NOMO-1 (cell line): ENCODE measurements around the gene MTHFD1L.

ENCODE experiments used
- DNase-seq, 2 experiments: peaks; one replicate each; lab custom pipeline; 2025; ENCODE audit not compliant: unreplicated experiment in 2 of 2; lab: John Stamatoyannopoulos, UW

MTHFD1L gene

DNA sequence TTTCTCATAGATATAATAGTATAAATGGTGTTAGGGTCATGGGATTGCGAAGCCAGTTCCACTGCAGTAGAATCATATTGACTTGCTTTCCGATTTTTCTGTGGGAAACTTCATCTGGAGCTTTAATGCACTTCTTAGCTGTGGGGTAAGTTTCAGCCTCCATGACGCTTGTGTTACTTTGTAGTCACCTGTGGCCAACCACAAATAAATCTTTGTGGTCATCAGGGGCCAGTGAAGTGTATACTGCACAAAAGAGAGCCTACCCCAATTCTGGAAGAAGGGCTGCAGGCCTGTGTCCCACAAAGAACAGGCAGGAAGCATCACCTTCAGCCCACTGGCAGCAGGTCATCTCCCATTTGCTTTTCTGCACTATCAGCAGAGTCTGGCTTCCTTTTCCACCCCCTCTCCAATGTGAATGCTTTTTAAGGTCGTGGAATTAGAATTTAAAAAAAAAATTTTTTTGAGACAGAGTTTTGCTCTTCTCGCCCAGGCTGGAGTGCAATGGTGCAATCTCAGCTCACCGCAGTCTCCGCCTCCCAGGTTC, 32.0 kb downstream of the MTHFD1L start:
- DNase-seq, result no peak

DNA sequence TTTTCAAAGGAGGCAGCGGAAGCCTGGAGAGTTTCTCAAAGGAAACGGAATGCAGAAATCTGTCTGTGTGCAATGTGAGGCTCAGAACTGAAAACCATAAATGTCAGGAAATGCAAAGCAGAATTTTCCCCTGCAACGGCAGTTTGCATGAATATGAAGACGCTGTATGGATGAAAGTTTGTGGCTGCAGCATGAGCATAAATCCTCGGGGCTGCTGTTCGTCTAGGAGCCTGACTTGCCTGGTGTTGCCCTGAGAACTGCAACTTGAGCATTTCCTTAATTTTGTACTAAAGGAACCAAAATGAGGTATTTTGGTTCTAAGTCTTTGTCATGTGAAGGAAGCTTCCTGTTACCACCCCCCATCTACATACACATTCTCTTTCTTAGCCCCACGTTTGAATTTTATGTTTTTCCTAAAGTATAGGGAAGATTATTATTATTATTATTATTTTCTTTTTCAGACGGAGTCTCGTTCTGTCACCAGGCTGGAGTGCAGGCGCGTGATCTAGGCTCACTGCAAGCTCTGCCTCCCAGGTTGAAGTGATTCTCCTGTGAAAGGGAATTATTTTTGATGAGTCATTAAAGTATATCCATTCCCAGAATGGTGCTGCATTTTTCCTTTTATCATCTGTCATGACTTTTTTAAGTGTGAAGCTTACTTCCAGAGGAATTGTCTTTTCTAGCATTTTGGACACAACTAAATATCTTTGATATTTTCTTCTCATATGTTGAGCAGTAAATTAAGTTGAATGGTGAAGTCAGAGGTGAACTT, 33.1 kb downstream of the MTHFD1L start:
- no peak for DNase-seq

DNA sequence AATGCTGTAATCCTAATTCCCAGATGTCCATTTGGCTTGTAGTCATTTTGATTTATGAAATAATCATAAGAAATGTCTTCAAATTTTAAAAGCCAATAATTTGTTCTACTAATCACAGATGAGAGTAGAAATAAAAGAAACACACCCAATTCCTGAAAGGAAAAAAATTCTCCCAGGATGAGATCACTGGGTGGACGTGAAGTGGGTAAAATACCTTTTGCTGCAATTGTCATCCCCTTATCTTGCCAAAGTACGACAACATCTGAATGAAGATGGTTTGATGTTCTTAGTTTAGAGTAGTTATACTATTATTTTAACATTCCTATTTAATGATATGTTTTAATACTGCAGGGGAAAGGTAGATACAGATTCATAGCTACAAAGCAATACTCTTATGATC, 33.7 kb downstream of the MTHFD1L start:
- DNase-seq, result no peak

DNA sequence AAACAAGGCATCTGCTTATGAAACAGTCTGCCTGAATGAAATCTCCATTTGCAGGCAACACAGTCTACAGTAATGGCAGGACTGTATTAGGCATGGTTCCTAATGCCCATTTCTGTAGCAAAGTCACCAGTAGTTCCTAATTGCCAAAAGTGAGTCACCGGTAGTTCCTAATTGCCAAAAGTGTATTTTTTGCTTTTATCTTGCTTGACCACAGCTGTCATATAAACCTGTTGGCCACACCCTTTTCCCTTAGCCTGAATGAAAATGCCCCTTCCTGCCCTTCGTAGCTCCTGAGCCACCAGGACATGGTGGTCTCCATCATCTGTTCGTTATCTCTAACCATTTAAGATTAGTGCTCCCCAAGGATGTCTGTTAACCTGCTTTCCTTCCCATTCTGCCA, 34.5 kb downstream of the MTHFD1L start:
- DNase-seq, result no peak

DNA sequence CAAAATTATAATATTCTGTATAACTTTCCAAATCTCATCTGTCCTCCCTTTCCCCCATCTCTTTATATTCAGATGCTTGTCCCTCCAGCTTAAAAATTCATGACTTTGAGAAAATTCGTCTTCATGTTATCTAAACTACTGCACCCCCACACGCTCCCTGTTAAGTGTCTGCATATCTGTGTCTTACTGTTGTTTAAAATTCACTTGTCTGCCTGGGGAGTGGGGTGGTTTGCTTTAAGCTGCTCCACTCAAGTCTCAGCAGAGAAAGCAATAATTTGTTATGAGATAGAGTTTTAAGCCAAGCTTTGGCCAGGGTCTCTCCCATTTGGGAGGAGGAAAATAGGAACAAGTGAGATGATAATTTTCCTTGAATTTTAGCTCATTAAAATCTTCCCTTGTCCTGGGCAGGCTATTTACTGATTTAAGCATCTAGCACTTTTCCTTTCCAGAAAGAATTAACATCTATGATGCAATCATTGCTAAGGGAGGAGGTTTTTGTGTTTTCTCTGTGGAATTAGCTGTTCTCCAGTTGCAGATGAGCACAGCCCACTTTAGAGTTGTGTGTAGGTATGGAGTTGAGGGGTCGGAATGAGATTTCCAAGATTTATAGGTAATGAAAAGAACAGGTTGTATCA, 36.8 kb downstream of the MTHFD1L start:
- DNase-seq, result no peak

DNA sequence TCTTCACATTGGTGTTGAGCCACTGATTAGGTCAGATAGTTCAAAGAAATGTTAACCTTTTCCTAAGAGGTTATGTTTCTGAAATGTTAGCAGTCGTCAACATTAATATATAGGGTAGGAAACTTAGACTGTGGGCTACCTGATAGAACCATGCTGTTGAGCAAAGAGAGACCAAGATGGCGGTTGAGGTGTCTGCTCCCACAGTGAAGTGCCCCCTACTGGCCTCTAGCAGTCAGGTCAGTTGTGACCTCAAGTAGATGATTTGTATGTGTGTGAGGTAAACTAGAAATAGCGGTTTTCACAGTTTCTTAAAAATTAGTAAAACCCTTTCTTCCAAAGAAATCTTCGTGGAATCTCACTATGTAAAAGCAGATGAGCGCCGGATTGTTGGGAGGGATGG, 40.3 kb downstream of the MTHFD1L start:
- no peak for DNase-seq

DNA sequence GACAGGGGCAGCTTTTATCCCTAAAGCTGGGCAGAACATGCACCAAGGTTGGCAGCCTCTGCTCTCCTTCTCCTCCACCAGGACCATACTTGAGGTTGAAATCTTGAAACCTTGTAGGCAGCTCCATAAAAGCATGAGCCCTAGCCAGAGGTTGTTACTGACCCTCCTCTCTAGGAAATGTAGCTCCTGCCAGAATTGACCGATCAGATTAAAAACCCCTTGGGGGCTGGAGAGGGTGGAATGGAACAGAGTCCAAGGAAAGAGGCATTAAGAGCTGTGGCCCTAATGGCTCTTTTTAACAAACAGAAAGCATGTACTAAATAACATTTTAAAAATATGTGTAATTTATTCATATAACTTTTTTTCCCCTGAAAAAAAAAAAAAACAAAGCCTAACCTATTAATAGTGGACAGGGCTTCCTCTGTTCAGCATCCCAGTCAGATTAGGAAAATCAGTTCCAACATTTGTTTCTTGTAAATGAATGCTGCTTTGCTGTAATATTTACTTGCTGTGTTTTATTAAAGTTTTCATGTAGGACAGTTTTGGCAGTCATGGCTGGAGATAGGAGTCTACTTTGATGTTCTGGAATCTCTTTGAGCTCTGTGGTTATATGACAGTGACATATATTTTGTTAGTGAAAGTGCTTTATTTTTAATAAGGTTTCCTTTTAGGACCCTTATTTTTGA, 41.3 kb downstream of the MTHFD1L start:
- DNase-seq, result no peak

DNA sequence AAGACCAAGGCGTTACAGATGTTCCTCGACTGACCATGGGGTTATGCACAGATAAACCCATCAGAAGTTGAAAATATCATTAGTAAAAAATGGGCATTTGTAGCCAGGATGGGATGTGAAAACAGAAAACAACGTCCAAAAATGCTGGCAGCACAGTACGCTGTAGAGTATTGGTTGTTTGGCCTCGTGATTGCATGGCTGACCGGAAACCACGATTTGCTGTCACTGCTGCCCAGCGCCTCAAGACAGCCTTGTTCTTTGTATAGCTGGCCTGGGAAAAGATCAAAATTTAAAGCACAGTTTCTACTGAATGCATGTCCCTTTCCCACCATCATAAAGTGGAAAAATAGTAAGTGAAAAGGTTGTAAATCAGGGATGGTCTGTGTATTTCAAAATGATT, 41.9 kb downstream of the MTHFD1L start:
- DNase-seq, result no peak

DNA sequence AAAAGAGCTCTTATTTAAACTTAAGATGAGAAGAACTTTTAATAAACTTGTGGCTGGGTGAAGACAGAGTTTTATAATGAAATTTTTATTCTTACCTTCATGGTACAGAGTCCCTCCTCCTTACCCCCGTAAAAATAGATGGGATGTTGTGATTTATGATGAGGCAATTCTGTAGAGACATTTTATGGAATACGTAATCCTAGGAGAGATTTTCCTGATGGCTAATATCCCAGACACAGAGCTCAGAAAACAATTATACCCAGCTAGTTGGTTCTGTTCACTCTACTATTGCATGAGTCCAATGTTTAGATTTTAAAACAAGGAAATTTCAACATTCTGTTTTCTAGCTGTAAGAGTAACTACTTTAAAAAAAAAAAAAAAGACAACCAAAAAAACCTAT, 43.4 kb downstream of the MTHFD1L start:
- no peak for DNase-seq

DNA sequence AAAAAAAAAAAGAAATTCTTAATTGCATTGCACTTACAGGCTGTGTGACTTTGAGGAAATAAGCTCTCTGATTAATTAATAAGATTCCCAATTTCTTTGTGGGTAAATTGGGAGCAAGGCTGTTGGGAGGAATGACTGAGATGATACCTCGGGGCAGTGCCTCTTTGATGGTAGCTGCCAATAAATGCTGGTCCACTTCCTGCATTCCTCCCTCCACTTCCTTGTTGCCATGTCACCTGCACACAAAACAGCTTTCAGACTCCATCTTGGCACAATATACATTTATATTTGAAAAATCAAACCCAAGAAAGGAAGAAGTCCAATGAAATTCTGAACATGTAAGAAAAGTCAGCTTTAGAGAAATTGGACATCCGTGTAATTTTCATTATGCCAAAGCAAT, 45.1 kb downstream of the MTHFD1L start:
- DNase-seq, result no peak

DNA sequence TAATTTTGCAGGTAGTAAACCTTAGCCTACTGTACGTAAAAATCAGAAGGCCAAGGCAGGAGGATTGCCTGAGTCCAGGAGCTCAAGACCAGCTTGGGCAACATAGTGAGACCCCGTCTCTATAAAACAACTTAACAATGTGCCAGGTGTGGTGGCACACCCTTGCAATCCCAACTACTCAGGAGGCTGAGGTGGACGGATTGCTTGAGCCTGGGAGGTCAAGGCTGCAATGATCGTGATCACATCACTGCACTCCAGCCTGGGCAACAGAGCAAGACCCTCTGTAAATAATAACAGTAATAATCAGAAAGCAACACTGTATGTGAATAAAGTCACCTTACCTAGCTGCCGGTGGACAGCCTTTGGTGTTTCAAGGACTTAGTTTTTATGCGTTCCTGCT, 48.9 kb downstream of the MTHFD1L start:
- no peak for DNase-seq

DNA sequence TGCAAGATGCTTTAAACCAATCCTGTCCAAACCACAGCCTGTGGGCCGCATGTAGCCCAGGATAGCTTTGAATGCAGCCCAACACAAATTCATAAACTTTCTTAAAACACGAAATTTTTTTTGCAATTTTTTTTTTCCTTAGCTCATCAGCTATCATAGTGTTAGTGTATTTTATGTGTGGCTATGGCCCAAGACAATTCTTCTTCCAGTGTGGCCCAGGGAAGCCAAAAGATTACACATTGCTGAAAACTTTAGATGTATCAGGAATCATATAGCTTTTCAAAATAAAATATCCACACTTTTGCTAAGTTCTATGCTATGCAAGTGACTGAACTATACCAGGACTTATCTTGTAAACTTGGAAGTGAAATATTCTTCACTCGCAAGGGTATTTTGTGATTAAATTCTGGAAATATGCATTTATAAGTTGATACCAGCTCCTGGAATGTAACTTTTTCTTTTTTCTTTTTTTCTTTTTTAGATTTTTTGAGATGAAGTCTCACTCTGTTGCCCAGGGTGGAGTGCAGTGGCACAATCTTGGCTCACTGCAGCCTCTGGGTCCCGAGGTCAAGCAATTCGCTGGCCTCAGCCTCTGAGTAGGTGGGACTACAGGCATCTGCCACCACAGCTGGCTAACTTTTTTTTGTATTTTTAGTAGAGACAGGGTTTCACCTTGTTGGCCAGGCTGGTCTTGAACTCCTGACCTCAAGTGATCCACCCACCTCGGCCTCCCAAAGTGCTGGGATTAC, 49.8 kb downstream of the MTHFD1L start:
- no peak for DNase-seq

DNA sequence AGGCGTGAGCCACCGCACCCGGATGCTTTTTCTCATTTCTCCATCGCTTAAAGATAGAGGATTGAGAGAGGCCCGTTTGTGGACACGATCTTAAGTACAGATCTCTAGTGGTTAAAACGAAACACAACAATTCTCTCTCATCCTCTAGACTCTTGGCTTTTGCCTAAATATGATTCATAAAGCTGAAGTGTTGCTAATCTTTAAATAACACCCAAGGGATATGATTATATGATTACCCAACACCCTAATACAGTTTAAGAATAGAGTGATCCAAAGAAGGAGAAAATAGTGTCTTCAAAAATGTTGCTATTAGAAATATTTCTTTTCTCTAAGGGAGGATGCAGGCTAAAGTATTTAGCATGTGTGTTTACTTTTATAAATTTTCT, 50.4 kb downstream of the MTHFD1L start:
- no peak for DNase-seq

DNA sequence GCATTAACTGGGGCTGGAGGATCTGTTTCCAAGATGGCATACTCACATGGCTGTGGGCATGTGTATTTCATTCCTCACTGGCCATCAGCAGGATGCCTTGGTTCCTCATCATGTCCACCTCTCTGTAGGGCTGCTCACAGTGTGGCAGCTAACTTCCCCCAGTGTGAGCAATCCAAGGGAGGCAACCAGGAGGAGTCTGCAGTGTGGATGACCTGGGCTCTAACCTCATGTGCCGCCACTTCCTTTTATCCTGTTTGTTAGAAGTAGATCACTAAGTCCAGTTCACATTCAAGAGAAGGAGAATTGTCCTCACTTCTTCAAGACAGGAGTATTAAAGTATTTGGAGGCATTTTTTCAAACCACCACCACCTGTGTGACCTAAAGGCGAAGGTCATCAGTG, 54.4 kb downstream of the MTHFD1L start:
- no peak for DNase-seq

DNA sequence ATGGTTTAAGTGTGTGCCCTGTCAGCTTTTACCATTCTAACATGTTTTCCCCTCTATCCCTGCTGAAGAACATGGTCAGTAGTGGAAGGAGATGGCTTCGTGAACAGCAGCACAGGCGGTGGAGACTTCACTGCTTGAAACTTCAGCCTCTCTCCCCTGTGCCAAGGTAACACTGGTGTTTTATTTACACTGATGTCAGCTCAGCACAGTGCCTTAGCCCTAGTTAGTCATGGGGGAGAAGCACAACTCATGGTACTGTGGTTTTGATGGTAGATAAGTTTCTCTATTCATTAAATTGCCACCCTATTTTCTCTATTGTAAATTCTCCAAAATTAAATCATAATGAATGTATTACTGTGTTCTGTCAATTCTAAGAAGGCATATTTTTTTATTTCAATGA, 56.6 kb downstream of the MTHFD1L start:
- no peak for DNase-seq

DNA sequence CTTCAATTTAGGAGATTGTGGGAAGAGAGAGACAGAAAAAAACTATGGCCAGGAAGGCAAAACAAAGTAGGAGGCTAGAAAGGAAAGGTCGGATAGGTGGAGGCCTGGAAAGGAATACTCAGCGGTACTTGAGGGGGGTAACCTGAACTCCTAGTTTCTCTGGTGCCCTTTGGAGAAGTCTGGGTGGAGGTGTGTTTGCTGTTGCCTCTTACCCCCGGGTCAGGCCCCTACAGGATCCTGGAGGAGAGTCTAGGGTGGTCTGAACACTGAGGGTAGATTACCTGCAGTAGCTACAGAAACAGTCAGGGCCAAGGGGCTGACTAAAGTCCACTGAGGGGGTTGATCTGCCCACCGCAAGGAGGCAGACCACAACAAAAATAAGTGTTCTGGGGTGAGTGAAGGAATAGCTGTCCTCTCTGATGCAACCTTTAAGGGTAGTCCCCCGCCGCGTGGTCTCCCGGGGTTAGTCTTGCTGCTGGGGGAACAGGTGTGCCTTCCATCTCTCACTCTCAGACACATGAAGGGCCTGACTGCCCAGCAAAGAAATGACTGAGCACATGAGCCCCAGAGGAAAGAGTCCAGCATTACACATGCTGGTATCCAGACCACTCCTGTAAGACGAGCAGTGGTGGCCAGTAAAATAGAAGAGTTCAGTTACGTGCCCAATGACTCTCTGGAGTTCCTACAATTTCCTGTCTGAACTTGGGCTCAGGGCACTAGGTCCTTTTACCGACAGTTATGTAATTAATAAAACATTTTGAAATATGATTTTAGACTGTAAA, 59.5 kb downstream of the MTHFD1L start:
- DNase-seq, result no peak

DNA sequence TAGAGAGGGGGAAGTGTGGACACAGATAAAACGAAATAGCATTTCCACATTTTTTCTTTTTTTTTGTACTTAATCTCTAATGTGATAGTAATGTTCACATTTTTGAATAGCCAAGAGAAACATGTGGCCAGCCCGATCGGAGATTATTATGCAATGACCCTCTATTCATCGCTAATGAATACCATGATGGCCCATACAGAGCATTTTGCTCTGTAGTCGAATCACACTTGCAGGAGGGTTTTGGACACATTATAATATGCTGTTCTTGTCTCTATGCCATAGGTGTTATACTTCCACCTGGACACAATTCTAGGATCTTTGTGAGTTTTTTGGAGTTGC, 60.1 kb downstream of the MTHFD1L start:
- DNase-seq, result no peak

DNA sequence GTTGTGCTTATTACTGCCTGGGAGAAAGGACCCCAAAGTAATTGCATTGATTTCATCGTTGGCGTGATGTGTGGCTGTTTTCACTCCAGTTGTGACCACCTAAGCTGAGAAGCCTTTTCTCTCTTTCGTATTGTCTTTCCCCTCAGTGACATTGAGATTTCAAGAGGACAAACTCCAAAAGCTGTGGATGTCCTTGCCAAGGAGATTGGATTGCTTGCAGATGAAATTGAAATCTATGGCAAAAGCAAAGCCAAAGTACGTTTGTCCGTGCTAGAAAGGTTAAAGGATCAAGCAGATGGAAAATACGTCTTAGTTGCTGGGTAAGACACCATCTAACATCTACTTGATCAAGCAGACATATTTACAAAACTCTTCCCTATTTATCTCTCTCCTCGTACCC, 60.5 kb downstream of the MTHFD1L start:
- no peak for DNase-seq

DNA sequence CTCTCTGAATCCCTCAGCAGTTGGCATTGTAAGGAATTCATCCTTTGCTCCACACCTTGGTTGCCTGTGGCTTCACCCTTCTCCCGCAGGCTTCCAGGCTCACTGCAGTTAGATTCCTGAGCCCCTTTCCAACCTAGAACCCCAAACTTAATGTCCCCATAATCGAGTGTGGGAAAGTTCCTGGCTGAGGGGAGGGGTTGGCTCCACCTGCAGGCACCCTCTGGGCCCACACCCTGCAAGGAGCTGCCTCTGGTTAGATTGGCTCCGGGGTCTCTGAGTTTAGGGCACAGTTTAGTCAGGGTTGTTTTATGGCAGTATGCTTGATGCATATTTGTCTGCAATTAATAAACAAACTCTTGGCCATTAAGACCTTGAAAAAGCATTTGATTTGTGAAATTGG, 63.4 kb downstream of the MTHFD1L start:
- DNase-seq, result no peak

DNA sequence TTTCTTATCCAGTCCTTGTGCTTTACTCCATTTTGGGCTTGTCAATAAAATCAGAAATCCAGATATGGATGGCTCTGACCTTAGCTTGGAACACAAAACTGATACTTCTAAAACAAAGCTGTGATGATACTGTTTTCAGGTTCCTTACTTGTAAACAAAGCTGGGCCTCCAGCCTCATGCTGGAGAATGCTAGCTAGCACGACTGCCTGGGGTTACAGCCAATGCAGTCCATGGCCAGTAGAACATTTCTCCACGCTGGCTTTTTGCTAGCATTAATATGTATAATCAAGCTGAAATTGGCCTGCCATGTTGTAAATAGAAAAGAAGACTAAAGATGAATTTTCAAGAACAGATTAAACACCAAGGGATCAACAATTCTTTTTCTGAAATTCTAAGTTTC, 63.9 kb downstream of the MTHFD1L start:
- no peak for DNase-seq

DNA sequence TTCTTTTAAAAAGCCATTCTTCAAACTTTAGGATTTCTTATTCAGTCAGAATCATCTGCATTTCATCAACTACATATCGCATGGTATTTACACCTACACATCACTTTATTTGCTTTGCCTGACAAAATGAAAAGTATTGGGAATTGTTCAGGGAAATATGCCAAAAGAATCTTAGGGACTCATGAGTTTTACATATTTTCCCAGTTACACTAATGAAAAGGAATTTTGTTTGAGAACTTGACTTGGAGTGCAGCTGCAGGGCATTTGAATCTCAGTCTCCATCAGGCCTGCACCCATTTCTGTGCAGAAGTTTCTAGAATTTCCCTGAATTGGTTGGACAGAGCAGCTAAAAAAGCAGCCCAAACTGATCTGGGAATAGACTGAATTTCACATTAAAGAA, 65.3 kb downstream of the MTHFD1L start:
- no peak for DNase-seq
